HepG2 (cell line): ENCODE results near the gene NWD2. TPM values are rescaled to one million over a fixed set of nuclear protein-coding genes. Genes with fewer than 3 reads are reported as not detected.

ENCODE experiments used
- ATAC-seq: fragments of 200-7000 bp; cut with Tn5 transposase; 3 replicates; pipeline ENCODE4 v1.9.1; 2020; ENCODE audit warnings: mild to moderate bottlenecking, moderate library complexity
- BruUV-seq: library from RNA; stranded (reverse); fragments of 400-500 nt; replicated peaks from 2 replicates; lab custom pipeline; 2021; lab: Mats Ljungman, UMichigan
- CTCF ChIA-PET: fragments of 300-600 bp; formaldehyde crosslinking; extraction: SDS; loops from one replicate; lab custom pipeline; 2021; ENCODE audit warnings: low total read pairs, inconsistent platforms, low intra/inter-chr PET ratio; lab: Yijun Ruan, JAX
- POLR2A ChIA-PET: fragments of 350-600 bp; sonication (Branson Sonifier 250); formaldehyde crosslinking; loops from one replicate; lab custom pipeline; 2020; ENCODE audit warnings: antibody characterized with exemption, inconsistent platforms; lab: Yijun Ruan, JAX
- DNase-seq: peaks from one replicate; pipeline ENCODE4 v3.0.0-alpha.2; 2015; ENCODE audit warnings: low spot score
- FAIRE-seq: peaks from 3 replicates; lab custom pipeline; 2011; peaks lifted over from hg19 to GRCh38; lab: Jason Lieb, UNC
- H2AFZ ChIP-seq: one replicate; pipeline ENCODE4 v1.6.1; 2011; ENCODE audit warnings: low read length, inconsistent platforms
- H3K27ac ChIP-seq: fragments of 300-600 bp; 3 replicates; pipeline ENCODE4 v1.8.0; 2011; ENCODE audit warnings: mixed run types, mild to moderate bottlenecking, mixed read lengths, low read length, inconsistent platforms; ENCODE audit not compliant: insufficient read depth; ENCODE audit errors: extremely low read length
- H3K27me3 ChIP-seq, 2 experiments: fragments of 200-600 bp in 1 of 2; 2 replicates in 1 of 2; 3 replicates in 1 of 2; pipeline versions ENCODE4 v1.6.0 to v1.8.0; 2011; ENCODE audit warnings: low read length in 2 of 2, mild to moderate bottlenecking in 2 of 2, moderate library complexity in 2 of 2, inconsistent platforms in 1 of 2; ENCODE audit not compliant: insufficient read depth in 2 of 2, control insufficient read depth in 1 of 2
- H3K36me3 ChIP-seq, 2 experiments: fragments of 200-600 bp in 1 of 2; replicated peaks in 1 of 2; 2 replicates in 1 of 2; 3 replicates in 1 of 2; pipeline versions ENCODE4 v1.5.1 to v1.8.0; 2011; ENCODE audit warnings: low read length in 2 of 2, inconsistent platforms in 1 of 2; ENCODE audit not compliant: insufficient read depth in 2 of 2, control insufficient read depth in 1 of 2
- H3K4me1 ChIP-seq: 2 replicates; pipeline ENCODE4 v1.5.1; 2012; ENCODE audit warnings: low read length, inconsistent platforms; ENCODE audit not compliant: insufficient read depth
- H3K4me2 ChIP-seq: 2 replicates; pipeline ENCODE4 v1.6.0; 2011; ENCODE audit warnings: low read depth, low read length, inconsistent platforms
- H3K4me3 ChIP-seq, 3 experiments: fragments of 200-600 bp in 1 of 3; sonication (generic), shearing (Covaris generic) in 1 of 3; replicated peaks in 1 of 3; 2 replicates each; pipeline ENCODE4 v1.5.1; 2011 to 2016; ENCODE audit warnings: low read length in 3 of 3, inconsistent platforms in 2 of 3, low read depth in 2 of 3, mild to moderate bottlenecking in 2 of 3, control low read depth in 1 of 3, mixed read lengths in 1 of 3; ENCODE audit not compliant: insufficient read depth in 1 of 3
- H3K79me2 ChIP-seq: one replicate; pipeline ENCODE4 v1.6.1; 2011; ENCODE audit warnings: low read length, inconsistent platforms; ENCODE audit not compliant: insufficient read depth
- H3K9ac ChIP-seq: 2 replicates; pipeline ENCODE4 v1.6.0; 2011; ENCODE audit warnings: mild to moderate bottlenecking, low read depth, low read length, inconsistent platforms; ENCODE audit not compliant: insufficient read depth
- H3K9me3 ChIP-seq: 2 replicates; pipeline ENCODE4 v1.5.1; 2012; ENCODE audit warnings: mild to moderate bottlenecking, low read length
- H4K20me1 ChIP-seq: 2 replicates; pipeline ENCODE4 v1.6.0; 2011; ENCODE audit warnings: inconsistent platforms, mild to moderate bottlenecking, low read length, moderate library complexity; ENCODE audit not compliant: insufficient read depth
- CHCHD3 ChIP-seq: sonication (generic); formaldehyde crosslinking; IDR thresholded peaks from 2 replicates; pipeline ENCODE4 v1.8.0; 2022; ENCODE audit warnings: mild to moderate bottlenecking, missing genetic modification reagents, moderate library complexity
- CTCF ChIP-seq: sonication (generic); formaldehyde crosslinking; IDR thresholded peaks from 2 replicates; pipeline ENCODE4 v1.5.0; 2020; ENCODE audit warnings: mild to moderate bottlenecking, missing genetic modification reagents, moderate library complexity
- DNMT3B ChIP-seq: conservative IDR thresholded peaks from 2 replicates; pipeline ENCODE4 v1.6.1; 2016; ENCODE audit warnings: missing biosample characterization, control low read depth
- FOXJ3 ChIP-seq: sonication (generic); formaldehyde crosslinking; IDR thresholded peaks from 2 replicates; pipeline ENCODE4 v1.4.0; 2020; ENCODE audit warnings: missing genetic modification reagents, mild to moderate bottlenecking, borderline replicate concordance
- FOXK2 ChIP-seq: fragments of 450-650 bp; IDR thresholded peaks from 2 replicates; pipeline ENCODE4 v1.6.1; 2016
- GPBP1L1 ChIP-seq: sonication (generic); formaldehyde crosslinking; IDR thresholded peaks from 2 replicates; pipeline ENCODE4 v1.5.0; 2020; ENCODE audit warnings: mild to moderate bottlenecking, missing genetic modification reagents
- HNRNPL ChIP-seq: fragments of 200-400 bp; formaldehyde crosslinking; IDR thresholded peaks from 2 replicates; pipeline ENCODE4 v1.6.1; 2017; ENCODE audit warnings: mild to moderate bottlenecking, low read depth, low read length
- ISX ChIP-seq: sonication (generic); formaldehyde crosslinking; conservative IDR thresholded peaks from 2 replicates; pipeline ENCODE4 v1.5.0; 2020; ENCODE audit warnings: missing genetic modification reagents
- KDM1A ChIP-seq: IDR thresholded peaks from 2 replicates; pipeline ENCODE4 v1.6.1; 2016; ENCODE audit warnings: missing compliant biosample characterization
- NFYB ChIP-seq: sonication (generic); formaldehyde crosslinking; IDR thresholded peaks from 2 replicates; pipeline ENCODE4 v1.4.0; 2020; ENCODE audit warnings: missing genetic modification reagents
- SALL1 ChIP-seq: sonication (generic); formaldehyde crosslinking; IDR thresholded peaks from 2 replicates; pipeline ENCODE4 v1.8.0; 2022; ENCODE audit warnings: mild to moderate bottlenecking, missing genetic modification reagents
- ZNF530 ChIP-seq: sonication (generic); formaldehyde crosslinking; IDR thresholded peaks from 2 replicates; pipeline ENCODE4 v1.5.0; 2020; ENCODE audit warnings: low read depth, mild to moderate bottlenecking, missing genetic modification reagents
- ZNF749 ChIP-seq: sonication (generic); formaldehyde crosslinking; IDR thresholded peaks from 2 replicates; pipeline ENCODE4 v1.8.0; 2022; ENCODE audit warnings: mild to moderate bottlenecking, missing genetic modification reagents, moderate library complexity, borderline replicate concordance
- whole genome bisulfite sequencing: methylation state at CpG from one replicate; pipeline ENCODE4 v1.1.6; 2017; ENCODE audit warnings: low lambda C conversion rate; 5-methylcytosine and 5-hydroxymethylcytosine counted together
- in situ Hi-C: cut with HindIII; loops from 2 replicates; pipeline ENCODE4 v1.10.0; 2017; ENCODE audit warnings: low pct_unique_long_range_greater_than_20kb; ENCODE audit not compliant: extremely low pct_ligation_motif_present
- intact Hi-C: fragments of 100-400 bp; cut with micrococcal nuclease; formaldehyde crosslinking; loops from one replicate; pipeline ENCODE4 v1.10.0; 2022; ENCODE audit not compliant: unreplicated experiment
- polyA plus RNA-seq, 8 experiments: library from polyadenylated mRNA; depleted of rRNA in 3 of 8; stranded (reverse) in 7 of 8; unstranded in 1 of 8; fragments of >200 nt; fragmentation: Illumina TruSeq in 4 of 8; extraction: Trizol in 4 of 8; gene quantifications; 2 replicates each; pipeline versions ENCODE4 v1.2.1 to v1.2.3, GENCODE V29; 2011 to 2016; ENCODE audit warnings: low read depth in 4 of 8, missing spikeins in 1 of 8, mixed read lengths in 1 of 8; ENCODE audit not compliant: insufficient read depth in 1 of 8
- total RNA-seq, 5 experiments: library from RNA; depleted of rRNA; stranded (reverse); fragments of >200 nt; fragmentation: Illumina TruSeq; extraction: Trizol; gene quantifications; 2 replicates each; pipeline ENCODE4 v1.2.3, GENCODE V29; 2016; ENCODE audit warnings: low read depth in 1 of 5
- TF ChIP-seq, protein P1 (sequence below): sonication (generic); formaldehyde crosslinking; IDR thresholded peaks from 2 replicates; pipeline ENCODE4 v1.8.0; 2022; ENCODE audit warnings: mild to moderate bottlenecking, missing genetic modification reagents, moderate library complexity

The NWD2 gene
- total and polyA plus RNA-seq, 2 of the 13 experiments (the other 11 are each of a cell fraction or from before 2014, with no cell fraction given) = not detected

DNA sequence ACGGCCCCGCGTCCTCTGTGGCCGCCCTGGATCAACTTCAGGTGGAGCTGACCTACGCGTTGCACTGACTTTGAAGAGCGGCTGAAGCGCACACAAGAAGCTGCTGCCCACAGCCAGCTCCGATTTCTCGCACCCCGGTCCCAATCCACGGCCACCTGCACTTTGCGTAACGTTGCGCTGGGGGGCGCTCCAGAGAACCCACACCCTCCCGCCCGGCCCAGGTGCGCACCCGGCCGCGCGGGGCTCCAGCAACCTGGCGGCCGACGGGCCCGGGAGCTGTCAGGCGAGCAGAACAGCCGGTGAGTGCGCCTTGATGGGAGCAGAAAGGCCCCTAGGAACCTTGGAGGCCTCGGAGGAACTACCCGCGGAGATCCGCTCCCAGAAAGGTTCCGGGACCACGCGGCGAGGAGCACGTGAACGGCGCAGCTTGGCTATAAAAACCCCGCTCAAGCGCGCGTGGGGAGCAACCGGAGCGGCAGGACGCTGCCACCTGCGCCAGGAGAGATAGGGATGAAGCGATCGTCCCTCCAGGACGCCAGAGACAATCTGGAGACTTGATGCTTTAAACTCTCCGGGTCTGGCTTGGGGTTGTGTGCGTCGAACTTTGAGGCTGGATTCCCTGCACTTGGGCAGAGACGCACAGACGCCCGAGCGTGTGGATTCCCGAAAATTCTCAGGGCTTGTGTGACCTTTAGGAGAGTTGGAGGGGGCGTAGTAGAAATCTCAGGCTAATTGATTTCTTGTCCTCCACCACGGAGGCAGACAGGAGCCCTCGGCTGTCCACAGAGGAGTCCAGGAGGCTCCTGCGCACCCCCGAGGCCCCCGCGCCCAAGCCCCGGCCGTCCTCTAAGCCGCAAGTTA lies 591 bp upstream of the NWD2 start:
- no peaks in the 10 kb centered on the region for H3K36me3 ChIP-seq
- H4K20me1 ChIP-seq = no peaks in the 10 kb centered on the region
- ChIA-PET CTCF (no interaction called here), POLR2A (no interaction called here)
- H2AFZ ChIP-seq = no peak overlapping the region
- peak; percentile 55 for ATAC-seq
- no peak for FAIRE-seq
- in situ Hi-C loops (no loop called here), intact Hi-C loops (no loop called here)
- H3K4me1 ChIP-seq = no peaks in the 10 kb centered on the region
- no peak overlapping the region for H3K9ac ChIP-seq
- no TSS peak for BruUV-seq
- H3K4me2 ChIP-seq = no peak overlapping the region
- no peaks in the 10 kb centered on the region for H3K9me3 ChIP-seq
- DNase-seq = peak; percentile 0
- no peak for TF ChIP-seq ZNF749
- TF ChIP-seq CTCF (CRISPR knock-in tag) = 0 out of 2 replicates have a peak, but pooled peaks have one; percentile 20
- no peak overlapping the region for H3K4me3 ChIP-seq
- no peaks in the 10 kb centered on the region for H3K79me2 ChIP-seq
- WGBS = 41% methylated on average over 12 of the region's 70 CpGs
- H3K27me3 ChIP-seq = peaks cover 2 to 29% of the 10 kb centered on the region in 2 experiments; a peak in 4 of 5 replicates
- H3K27ac ChIP-seq = no peak overlapping the region

GRCh38 chr4:37245391-37245954 lies 930 bp downstream of the NWD2 start:
- H3K27me3 ChIP-seq = peaks cover 2 to 29% of the 10 kb centered on the region in 2 experiments; a peak in 4 of 5 replicates
- H3K79me2 ChIP-seq = no peaks in the 10 kb centered on the region
- H3K9me3 ChIP-seq = no peaks in the 10 kb centered on the region
- no peaks in the 10 kb centered on the region for H4K20me1 ChIP-seq
- H3K4me1 ChIP-seq = no peaks in the 10 kb centered on the region
- ChIA-PET CTCF (no interaction called here), POLR2A (no interaction called here)
- no peak overlapping the region for H3K27ac ChIP-seq
- DNase-seq (no peak), FAIRE-seq (no peak), ATAC-seq (no peak)
- intact Hi-C loops (no loop called here), in situ Hi-C loops (no loop called here)
- no peaks in the 10 kb centered on the region for H3K36me3 ChIP-seq
- WGBS = 33% methylated on average over 16 of the region's 23 CpGs
- BruUV-seq = no TSS peak
- no peak overlapping the region for H3K4me3 ChIP-seq
- H2AFZ ChIP-seq = no peak overlapping the region
- H3K4me2 ChIP-seq = no peak overlapping the region
- H3K9ac ChIP-seq = no peak overlapping the region
- TF ChIP-seq CHCHD3 (CRISPR knock-in tag) (no peak), KDM1A (CRISPR knock-in tag) (no peak), FOXJ3 (CRISPR knock-in tag) (no peak), DNMT3B (CRISPR knock-in tag) (no peak), ISX (no peak), FOXK2 (no peak), HNRNPL (no peak), GPBP1L1 (CRISPR knock-in tag) (no peak), ZNF530 (CRISPR knock-in tag) (no peak), NFYB (no peak), SALL1 (CRISPR knock-in tag) (no peak)
- TF ChIP-seq, protein P1, sequence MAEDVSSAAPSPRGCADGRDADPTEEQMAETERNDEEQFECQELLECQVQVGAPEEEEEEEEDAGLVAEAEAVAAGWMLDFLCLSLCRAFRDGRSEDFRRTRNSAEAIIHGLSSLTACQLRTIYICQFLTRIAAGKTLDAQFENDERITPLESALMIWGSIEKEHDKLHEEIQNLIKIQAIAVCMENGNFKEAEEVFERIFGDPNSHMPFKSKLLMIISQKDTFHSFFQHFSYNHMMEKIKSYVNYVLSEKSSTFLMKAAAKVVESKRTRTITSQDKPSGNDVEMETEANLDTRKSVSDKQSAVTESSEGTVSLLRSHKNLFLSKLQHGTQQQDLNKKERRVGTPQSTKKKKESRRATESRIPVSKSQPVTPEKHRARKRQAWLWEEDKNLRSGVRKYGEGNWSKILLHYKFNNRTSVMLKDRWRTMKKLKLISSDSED (CRISPR knock-in tag) = no peak
